H1 (cell line): ENCODE measurements around the gene ZNF835. TPM values are rescaled to one million over a fixed set of nuclear protein-coding genes. Genes with fewer than 3 reads are reported as not detected.

Experiments used
- CREB1 ChIP-seq: IDR thresholded peaks from 2 replicates; pipeline ENCODE4 v1.6.1; 2012; ENCODE audit warnings: inconsistent platforms
- CTBP2 ChIP-seq: IDR thresholded peaks from 2 replicates; pipeline ENCODE4 v1.7.0; 2011; ENCODE audit warnings: borderline replicate concordance, mild to moderate bottlenecking, moderate library complexity, mixed read lengths, low read length; ENCODE audit not compliant: insufficient read depth, insufficient read length
- E2F6 ChIP-seq: IDR thresholded peaks from 2 replicates; pipeline ENCODE4 v1.6.1; 2012; ENCODE audit warnings: inconsistent platforms
- GABPA ChIP-seq: IDR thresholded peaks from 2 replicates; pipeline ENCODE4 v1.6.1; 2011; ENCODE audit warnings: mild to moderate bottlenecking, low read length, moderate library complexity, borderline replicate concordance; ENCODE audit not compliant: insufficient read depth
- GTF2F1 ChIP-seq: IDR thresholded peaks from 2 replicates; pipeline ENCODE4 v1.6.1; 2012; ENCODE audit warnings: low read depth, low read length, improper control_type of control experiment, borderline replicate concordance
- JUND ChIP-seq: IDR thresholded peaks from 2 replicates; pipeline ENCODE4 v1.6.1; 2011; ENCODE audit warnings: mild to moderate bottlenecking, improper control_type of control experiment, low read length
- NRF1 ChIP-seq: IDR thresholded peaks from 2 replicates; pipeline ENCODE4 v1.6.1; 2011; ENCODE audit warnings: mild to moderate bottlenecking, low read depth, low read length, improper control_type of control experiment
- RAD21 ChIP-seq, 2 experiments: IDR thresholded peaks in 1 of 2; conservative IDR thresholded peaks in 1 of 2; 2 replicates each; pipeline ENCODE4 v1.6.1; 2011; ENCODE audit warnings: low read depth in 2 of 2, low read length in 2 of 2, improper control_type of control experiment in 1 of 2, inconsistent platforms in 1 of 2, mild to moderate bottlenecking in 1 of 2, moderate library complexity in 1 of 2
- RNF2 ChIP-seq: fragments of 200-900, 300-1000 bp; sonication (generic); IDR thresholded peaks from 2 replicates; pipeline ENCODE4 v1.7.1; 2016; ENCODE audit warnings: borderline replicate concordance, low read depth, mild to moderate bottlenecking, antibody characterized with exemption, low read length; ENCODE audit not compliant: poor library complexity, severe bottlenecking; ENCODE audit errors: missing control alignments
- TEAD4 ChIP-seq: IDR thresholded peaks from 2 replicates; pipeline ENCODE4 v1.6.1; 2012; ENCODE audit warnings: low read depth, low read length, inconsistent platforms, mixed read lengths
- polyA plus RNA-seq, 7 experiments: library from polyadenylated mRNA; depleted of rRNA in 3 of 7; stranded (reverse) in 5 of 7; unstranded in 2 of 7; fragments of >200 nt in 5 of 7; fragments of 200-250 nt in 2 of 7; gene quantifications; 1 replicate in 5 of 7; 2 replicates in 1 of 7; 4 replicates in 1 of 7; pipeline versions ENCODE4 v1.2.1 to v1.2.3, GENCODE V29; 2011 to 2013; ENCODE audit warnings: missing spikeins in 2 of 7, mixed read lengths in 2 of 7
- total RNA-seq: library from RNA; stranded (reverse); fragmentation: NEBNext Ultra II Directional; extraction: Animal tissue kit (Norgen Biotek cat#: 25700); gene quantifications from 2 replicates; pipeline ENCODE4 v1.2.1, GENCODE V29; 2021

The ZNF835 gene
- total and polyA plus RNA-seq, 2 of the 8 experiments (the other 6 are each of a cell fraction or from before 2014, with no cell fraction given) = 0.02 to 1.8 TPM

GRCh38 chr19:56642711-56643459, 28.7 kb downstream of the ZNF835 start, which contains the start of gene SMIM17 (continued):
- TF ChIP-seq CTBP2 (no peak), RAD21 (IDR thresholded peaks at IDR 0.05 in 1 of 2, conservative IDR thresholded peaks at IDR 0.05 in 1 of 2; ENCODE audit: low read depth in 2 of 2, low read length in 2 of 2) (no peak), E2F6 (no peak), GTF2F1 (no peak), CREB1 (no peak), RNF2 (no peak), TEAD4 (no peak), NRF1 (no peak), GABPA (no peak), JUND (no peak)
